ENCODE measurements around the gene SKA3.
"Not testable (repeated sequence)": the region's sequence is repeated elsewhere in the genome, so short reads cannot be mapped to it uniquely, and the experiment has no call there.

The SKA3 gene

DNA sequence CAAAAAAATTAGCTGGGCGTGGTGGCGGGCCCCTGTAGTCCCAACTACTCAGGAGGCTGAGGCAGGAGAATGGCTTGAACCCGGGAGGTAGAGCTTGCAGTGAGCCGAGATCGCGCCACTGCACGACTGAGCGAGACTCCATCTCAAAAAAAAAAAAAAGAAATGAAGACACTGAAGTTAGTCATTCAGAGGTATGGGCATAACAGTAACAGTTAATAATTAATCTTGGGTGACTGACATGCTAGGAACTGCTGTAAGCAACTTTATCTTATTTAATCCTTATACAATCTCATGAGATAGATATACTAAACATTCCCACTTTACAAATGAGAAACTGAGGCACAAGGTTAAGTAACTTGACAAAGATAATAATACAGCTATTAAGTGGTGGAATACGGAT is 4.9 kb downstream of the SKA3 start:
- DNase-seq (ENCODE audit: low read depth, low spot score): no peak

DNA sequence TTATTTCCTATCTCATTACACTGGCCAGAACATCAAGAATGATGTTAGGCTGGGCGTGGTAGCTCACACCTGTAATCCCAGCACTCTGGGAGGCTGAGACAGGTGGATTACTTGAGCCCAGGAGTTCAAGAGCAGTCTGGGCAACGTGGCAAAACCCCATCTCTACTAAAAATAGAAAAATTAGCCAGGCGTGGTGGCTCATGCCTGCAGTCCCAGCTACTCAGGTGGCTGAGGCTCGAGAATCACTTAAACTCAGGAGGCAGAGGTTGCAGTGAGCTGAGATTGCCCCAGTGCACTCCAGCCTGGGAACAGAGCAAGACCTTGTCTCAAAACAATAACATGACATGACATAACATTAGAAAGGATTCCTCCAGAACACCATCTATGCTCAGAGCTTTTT is 10.7 kb downstream of the SKA3 start:
- not testable (repeated sequence) for DNase-seq (ENCODE audit: low read depth, low spot score)

DNA sequence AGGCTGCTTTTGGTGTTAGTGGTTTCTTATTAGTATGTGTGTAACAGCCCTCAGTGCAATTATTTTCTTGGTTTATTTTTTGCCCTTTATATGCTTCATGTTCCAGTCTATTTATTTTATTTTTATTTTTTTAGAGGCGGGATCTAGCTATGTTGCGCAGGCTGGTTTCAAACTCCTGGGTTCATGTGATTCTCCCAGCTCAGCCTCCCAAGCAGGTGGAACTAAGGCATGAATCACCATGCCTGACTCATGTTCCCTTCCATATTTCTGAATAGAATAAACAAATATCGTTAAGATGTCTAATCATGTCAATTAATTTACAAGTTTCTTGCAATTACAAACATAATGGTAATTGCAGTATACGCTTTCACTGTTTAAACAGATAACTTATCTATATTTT is 11.7 kb downstream of the SKA3 start:
- no peak for DNase-seq (ENCODE audit: low read depth, low spot score)

DNA sequence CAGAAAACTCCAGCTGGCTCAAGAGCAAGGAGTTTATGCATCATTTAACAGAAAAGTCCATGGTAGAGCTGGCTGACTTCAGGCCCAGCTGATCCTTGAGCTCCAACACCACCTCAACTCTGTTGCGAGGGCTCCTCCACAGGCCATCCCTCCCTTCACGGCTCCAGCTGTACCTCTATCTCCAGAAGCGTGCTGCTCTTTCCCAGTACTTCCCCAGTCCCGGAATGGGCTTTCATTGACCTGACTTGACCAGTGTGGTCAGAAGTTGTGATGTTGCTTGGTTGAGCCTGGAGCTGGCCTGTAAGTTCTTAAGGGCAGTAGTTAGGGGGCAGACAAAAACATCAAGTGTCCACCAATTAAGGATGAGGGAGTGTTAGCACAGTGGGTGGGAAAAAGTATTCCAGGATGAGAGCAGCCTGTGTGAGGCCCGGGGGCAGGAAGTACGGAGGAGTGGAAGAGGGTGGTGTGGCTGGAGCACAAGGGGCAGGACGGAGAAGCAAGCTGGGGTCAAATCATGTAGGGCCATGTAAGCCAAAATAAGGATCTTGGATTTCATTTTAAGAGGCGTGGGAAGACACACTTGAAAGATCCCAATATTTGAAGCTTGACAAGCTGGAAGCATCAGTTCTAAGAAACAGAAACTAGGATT is 24.0 kb downstream of the SKA3 start:
- no peak for DNase-seq (ENCODE audit: low read depth, low spot score)

DNA sequence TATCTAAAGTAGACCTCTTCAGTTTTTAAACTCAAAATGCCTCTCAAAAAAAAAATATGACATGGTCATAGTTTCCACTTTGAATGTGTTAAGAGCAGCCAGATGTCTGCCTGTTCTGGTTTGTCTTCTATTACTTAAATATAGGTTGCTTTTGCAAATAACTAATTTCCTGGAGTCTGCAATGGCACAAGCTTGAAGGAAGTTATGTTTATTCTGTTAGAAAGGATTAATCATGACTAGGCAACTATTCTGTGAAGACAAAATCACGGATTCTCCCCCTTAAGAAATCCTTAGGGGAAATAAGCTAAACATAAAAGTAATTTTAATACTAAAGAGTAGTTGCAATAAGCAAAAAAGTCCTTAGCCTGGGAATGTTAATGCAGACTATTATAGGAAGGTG is 26.3 kb downstream of the SKA3 start:
- no peak for DNase-seq (ENCODE audit: low read depth, low spot score)

DNA sequence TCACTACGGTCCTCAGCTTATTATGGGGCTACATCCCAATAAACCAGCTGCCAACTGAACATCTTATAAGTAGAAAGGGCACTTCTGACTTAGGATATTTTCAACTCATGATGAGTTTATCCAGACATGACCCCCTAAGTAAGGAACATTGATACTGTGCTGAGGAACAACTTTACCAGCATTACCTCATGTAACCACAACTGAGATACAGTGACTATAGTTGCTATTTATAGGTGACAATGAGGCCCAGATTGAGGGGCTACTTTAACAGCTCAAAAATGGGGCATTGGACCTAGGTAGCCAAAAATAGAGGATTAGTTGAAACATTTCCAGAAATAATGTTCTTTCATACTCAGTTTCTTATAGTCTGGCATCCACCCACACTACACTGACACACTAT is 26.8 kb downstream of the SKA3 start:
- DNase-seq (ENCODE audit: low read depth, low spot score): no peak

DNA sequence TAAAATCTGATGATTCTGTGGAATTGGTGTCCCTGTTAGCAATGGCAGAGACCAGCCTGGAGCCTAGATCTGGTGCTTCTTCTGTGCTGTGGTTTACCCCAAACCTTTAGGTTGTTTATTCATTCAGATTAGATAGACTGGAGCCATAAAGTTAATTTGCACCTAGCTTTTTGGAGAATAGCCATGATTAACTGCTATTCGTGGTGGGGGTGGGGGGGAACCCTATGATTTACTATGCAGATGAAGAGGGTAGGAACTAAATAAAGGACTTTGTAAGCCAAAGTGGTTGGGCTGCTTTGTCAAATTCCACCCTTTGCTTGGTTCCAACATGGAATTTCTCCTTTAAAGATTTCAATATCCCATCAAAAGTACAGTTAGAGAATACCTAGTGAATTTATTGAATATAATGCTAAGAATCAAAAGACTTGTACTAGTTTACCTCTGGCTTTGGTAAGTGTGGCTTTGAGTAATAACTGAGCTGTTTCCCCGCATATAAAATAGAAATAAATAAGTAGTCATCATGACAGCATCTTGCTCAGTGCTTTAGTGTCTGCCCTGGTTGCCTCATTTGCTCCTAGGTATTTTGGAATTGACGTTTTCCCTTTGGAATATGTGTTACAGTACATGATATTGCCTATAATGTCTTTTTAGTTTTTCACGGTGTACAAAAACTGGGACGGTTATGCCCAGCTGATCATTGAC is 27.6 kb downstream of the SKA3 start:
- DNase-seq (ENCODE audit: low read depth, low spot score): no peak

DNA sequence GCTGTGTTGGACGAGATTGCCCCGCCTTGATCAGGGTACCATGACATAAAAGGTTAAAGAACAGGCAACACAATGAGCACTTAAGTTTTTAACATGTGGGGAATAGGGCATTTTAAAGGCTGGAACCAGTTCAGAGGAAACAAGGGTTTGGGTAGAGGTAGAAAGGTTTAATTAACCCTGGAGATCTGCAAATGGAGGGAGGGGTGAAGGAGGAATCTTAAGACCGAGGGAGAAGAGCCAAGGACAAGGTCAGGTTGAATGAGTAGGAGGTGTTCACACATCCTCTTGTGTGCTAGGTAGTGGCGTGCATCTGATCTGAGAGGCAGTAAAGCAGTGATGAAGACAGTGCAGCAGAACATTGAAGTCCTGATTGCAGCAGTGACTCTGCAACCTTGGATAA is 28.5 kb downstream of the SKA3 start:
- no peak for DNase-seq (ENCODE audit: low read depth, low spot score)

DNA sequence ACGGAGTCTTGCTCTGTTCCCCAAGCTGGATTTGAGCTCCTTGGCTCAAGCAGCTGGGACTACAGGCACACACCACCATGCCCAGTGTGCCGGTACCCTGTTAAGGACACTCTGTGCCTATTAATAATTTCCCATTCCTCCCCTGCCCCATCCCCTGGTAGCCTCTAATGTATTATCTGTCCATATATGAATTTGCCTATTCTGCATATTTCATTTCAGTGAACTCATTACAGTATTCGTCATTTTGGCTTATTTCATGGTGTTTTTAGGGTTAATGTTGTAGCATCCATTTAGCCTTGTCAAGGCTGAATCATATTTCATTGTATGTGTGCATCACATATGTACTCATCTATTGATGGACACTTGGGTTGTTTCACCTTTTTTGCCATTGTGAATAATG is 33.6 kb downstream of the SKA3 start:
- no peak for DNase-seq (ENCODE audit: low read depth, low spot score)

DNA sequence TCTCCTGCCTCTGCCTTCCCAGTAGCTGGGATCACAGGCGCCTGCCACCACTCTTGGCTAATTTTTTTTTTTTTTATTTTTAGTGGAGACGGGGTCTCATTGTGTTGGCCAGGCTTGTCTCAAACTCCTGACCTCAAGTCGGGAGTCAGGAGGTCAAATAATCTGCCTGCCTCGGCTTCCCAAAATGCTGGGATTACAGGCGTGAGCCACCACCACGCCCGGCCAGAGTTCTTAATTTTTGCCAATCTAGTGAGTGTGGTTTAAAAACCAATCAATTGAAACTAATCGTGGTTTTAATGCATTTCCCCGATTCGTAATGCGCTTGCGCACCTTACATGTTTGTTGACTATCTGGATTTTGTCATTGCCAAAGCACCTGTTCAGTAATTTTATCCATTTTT is 37.0 kb downstream of the SKA3 start:
- DNase-seq (ENCODE audit: low read depth, low spot score): no peak

DNA sequence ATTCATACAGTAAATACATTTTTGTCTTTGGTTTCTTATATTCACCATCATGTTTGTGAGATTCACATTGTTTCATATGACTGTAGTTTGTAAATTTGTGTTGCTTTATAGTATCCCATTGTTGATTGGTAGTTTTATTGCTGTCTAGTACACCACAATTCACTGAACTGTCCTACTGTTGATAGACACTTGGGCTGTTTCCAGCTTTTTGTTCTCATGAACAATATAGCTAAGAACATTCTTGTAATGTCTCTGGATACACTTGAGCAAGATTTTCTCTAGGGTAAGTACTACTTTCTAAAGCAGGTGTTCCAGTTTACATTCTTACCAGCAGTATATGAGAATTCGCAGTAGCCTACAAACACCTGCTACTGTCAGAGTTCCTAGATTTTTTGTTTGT is 37.8 kb downstream of the SKA3 start:
- no peak for DNase-seq (ENCODE audit: low read depth, low spot score)

DNA sequence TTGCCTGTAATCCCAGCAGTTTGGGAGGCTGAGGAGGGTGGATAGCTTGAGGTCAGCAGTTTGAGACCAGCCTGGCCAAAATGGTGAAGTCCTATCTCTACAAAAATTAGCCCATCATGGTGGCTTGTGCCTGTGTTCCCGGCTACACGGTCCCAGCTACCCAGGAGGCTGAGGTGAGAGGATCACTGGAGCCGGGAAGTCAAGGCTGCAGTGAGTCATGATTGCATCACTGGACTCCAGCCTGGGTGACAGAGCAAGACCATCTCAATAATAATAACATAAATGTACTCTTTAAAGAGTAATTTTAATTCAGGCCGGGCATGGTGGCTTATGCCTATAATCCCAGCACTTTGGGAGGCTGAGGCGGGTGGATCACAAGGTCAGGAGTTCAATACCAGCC is 38.7 kb downstream of the SKA3 start:
- no peak for DNase-seq (ENCODE audit: low read depth, low spot score)

DNA sequence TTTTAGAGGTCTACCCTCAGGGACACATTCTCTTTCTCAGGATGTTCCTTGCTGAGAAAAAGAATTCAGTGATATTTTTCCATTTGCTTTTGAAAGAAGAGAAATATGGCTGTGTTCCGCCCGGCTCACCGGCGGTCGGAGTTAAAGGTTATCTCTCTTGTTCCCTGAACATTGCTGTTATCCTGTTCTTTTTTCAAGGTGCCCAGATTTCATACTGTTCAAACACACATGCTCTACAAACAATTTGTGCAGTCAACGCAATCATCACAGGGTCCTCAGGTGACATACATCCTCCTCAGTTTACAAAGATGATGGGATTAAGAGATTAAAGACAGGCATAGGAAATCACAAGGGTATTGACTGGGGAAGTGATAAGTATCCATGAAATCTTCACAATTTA is 40.5 kb downstream of the SKA3 start:
- not testable (repeated sequence) for DNase-seq (ENCODE audit: low read depth, low spot score)

DNA sequence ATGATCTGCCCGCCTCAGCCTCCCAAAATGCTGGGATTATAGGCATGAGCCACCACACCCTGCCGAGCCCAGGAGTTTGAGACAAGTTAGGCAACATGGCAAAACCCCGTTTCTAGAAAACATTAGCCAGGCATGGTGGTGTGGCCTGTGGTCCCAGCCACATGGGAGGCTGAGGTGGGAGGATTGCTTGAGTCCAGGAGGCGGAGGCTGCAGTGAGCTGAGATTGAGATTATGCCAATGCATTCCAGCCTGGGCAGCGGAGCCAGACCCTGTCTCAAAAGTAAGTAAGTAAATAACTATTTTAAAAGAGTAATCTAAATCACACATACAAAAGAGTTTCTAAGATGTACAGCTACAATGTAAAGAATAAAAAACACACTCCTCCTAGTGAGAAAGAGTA is 41.9 kb downstream of the SKA3 start:
- no peak for DNase-seq (ENCODE audit: low read depth, low spot score)

DNA sequence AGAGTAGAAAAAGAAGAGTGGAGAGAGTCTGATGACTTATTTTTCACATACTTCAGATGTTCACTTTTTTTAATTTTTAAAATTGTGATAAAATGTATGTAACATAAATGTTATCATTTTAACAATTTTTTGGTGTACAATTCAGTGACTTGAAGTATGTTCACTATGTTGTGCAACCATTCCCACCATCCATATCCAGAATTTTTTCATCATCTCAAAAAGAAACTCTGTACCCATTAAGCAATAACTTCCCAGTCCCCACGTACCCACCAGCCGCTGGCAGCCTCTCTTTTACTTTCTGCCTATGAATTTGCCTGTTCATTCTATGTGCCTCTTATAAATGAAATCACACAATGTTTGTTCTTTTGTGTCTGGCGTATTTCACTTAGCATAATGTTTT is 43.3 kb downstream of the SKA3 start:
- DNase-seq (ENCODE audit: low read depth, low spot score): no peak

DNA sequence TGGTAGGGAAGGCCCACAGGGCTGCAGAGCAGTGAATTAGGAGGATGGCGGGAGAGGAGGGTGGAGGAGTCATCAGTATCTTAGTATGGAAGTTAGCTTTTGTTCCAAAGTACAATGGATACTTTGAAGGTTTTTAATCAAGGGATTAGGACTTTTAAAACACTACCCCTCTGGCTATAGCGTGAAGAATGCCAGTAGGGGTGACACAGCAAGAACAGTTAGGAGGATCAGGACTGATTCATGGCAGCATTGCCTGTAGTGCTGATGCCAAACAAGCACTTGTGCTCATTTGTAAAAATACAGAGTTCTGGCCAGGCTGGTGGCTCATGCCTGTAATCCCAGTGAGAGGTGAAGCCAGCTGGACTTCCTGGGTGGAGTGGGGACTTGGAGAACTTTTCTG is 46.2 kb downstream of the SKA3 start:
- DNase-seq (ENCODE audit: low read depth, low spot score): no peak

DNA sequence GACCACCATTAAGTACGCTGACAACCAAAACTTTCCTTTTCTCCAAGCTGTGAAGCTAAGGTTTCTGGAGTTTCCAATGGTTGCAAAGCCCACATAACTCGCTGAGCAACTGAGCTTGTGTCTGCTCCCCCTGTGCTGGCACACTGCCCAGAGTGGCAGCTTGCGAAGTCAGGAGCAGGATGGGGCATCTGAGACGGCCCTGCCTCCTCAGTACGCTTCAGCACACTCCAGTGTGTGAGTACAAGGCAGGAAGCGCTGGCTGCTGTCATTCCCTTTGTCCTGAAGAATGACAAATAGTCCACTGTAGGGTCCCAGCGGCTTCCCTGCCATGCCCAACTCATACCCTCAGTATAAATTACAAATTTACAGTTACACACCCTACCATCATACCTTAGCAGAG is 51.5 kb downstream of the SKA3 start:
- no peak for DNase-seq (ENCODE audit: low read depth, low spot score)

DNA sequence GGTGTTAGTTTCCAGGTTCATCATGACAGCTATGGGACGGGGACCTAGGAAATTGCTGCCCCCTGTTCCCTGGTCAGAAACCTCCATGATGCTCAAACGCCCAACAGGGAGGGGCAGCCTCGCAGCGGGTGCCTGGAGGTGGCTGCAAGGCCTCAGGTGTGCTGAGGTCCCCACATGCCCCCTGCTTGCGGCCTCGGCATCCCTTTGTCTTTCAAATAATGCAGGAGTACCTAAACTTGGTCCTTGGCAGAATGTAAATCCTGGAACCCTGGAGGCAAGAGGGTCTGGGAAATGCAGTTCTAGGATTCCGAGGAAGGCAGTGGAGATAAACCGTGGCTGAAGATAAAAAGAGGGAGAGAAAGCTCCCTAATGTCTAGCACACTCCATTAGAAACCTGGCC is 52.4 kb downstream of the SKA3 start:
- peak; percentile 70 for DNase-seq (ENCODE audit: low read depth, low spot score)

DNA sequence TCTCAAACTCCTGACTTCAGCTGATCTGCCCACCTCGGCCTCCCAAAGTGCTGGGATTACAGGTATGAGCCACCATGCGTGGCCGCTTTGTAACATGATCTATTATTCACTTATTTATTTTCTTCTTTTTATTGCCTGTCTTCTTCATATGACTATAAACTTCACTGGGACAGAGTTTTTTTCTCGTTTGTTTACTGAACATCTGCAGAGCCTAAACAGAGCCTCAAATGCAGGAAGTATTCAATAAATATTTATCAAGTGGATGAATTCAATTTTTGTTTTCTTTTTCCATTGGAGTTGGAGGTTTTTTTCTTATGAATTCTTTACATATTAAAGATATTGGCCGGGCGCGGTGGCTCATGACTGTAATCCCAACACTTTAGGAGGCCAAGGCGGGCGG is 54.7 kb downstream of the SKA3 start:
- DNase-seq (ENCODE audit: low read depth, low spot score): no peak

DNA sequence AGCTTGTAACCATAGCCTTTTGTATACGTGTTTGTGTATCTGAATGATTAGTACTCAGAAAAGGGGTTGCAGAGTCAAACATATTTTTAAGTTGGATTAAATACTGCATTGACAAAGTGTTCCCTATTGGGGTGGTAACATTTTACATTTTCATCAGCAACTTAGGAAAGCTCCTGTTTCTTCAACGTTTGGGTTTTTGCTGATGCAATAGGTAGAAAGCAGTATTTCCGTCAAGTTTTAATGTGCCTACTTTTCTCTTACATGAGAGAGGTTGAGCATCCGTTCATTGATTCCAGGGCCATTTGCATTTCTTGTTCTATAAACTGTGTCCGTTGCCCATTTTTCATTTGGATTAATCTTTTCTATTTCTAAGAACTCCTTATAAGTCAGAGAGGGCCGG is 56.2 kb downstream of the SKA3 start:
- no peak for DNase-seq (ENCODE audit: low read depth, low spot score)

DNA sequence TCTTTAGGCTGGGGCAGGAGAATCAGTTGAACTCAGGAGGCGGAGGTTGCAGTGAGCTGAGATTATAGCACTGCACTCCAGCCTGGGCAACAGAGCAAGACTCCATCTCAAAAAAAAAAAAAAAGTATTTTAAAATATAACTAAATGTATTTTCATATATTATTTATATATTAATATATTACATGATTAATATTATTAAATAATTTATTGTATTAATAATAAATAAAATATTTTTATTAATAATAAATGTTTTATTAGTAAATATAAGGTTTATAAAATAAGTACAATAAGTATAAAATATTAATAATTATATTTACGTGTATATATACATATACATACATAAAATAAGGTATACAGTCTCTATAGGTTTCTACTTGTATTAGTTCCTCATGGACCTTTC is 56.8 kb downstream of the SKA3 start:
- no peak for DNase-seq (ENCODE audit: low read depth, low spot score)

DNA sequence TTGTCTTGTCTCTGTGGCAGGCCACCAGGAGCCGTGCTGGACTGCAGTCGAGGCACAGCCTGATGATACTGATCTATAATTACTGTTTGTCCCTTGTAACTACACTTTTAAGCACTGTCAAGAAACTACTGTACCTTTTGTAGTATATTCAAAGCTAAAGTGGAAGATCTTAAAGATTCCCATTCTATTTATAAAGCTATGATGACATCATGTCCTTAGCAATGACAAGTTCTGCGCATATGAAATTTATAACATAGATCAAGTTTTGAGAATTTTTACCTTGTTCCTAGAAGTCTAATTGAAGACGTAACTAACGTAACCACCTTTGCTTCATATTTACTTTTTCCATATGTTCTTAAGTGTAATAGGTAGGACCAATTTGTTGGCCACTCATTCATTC is 58.2 kb downstream of the SKA3 start:
- no peak for DNase-seq (ENCODE audit: low read depth, low spot score)

DNA sequence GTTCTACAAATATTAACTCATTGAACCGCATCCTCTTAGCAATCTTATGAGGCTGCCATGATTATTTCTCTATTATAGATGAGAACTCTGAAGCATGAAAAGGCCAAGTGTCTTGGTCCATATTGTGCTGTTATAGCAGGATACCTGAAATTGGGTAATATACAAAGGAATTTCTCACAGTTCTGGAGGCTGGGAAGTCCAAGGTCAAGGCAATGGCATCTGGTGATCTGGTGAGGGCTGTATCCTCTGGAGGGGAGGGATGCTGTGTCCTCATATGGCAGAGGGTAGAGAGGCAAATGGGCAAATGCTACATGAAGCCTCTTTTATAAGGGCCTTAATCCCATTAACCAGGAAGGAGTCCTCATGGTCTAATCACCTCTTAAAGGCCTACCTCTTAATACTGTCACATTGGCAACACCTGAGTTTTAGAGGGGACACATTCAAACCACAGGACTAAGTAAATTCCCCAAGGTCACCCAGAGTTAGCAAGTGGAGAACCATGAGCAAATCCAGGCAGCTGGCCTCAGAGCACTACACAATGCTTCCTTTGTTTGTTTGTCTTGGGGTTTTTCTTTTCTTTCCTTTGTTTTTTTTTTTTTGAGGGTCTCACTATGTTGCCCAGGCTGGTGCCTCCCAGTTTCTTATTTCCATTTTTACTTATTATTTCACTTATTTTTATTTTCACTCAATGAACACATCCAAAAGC is 59.1 kb downstream of the SKA3 start:
- DNase-seq (ENCODE audit: low read depth, low spot score): no peak

All from iPS DF 19.7 (cell line).